ENCODE results near the gene SEC14L5.

DNA sequence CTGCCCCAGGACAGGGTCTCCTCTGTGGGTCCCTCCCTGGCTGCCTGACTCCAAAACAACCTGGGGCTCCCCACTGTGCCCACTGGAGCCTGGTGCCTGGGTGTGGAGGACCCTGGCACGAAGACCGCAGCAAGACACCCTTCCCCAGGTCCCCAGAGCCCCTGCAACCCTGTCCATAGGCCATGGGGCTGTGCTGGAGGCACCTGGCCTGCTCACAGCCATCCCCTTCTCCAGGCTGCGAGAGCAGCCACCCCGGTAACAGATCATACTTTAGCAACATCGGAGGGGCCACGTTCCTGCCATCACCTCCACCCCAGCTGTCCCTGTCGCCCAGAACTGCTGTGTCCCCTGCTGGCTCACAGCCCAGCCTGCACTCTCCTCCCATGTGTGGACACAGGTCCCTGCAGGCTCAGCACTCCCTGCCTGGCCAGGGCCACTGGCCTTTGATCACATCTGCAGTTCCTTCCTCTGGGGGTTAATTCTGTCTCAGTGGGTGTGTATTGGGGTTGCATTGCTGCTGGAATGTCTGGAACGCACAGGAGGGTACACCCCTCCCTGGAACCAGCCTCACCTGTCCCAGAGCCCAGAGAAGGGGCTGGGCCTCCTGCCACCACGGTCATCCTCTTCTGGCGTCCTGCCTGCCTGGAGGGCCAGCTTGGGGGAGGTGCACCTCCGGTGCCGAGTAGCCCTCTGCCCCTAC is 33.4 kb upstream of the SEC14L5 start:
- TF ChIP-seq, protein P1, sequence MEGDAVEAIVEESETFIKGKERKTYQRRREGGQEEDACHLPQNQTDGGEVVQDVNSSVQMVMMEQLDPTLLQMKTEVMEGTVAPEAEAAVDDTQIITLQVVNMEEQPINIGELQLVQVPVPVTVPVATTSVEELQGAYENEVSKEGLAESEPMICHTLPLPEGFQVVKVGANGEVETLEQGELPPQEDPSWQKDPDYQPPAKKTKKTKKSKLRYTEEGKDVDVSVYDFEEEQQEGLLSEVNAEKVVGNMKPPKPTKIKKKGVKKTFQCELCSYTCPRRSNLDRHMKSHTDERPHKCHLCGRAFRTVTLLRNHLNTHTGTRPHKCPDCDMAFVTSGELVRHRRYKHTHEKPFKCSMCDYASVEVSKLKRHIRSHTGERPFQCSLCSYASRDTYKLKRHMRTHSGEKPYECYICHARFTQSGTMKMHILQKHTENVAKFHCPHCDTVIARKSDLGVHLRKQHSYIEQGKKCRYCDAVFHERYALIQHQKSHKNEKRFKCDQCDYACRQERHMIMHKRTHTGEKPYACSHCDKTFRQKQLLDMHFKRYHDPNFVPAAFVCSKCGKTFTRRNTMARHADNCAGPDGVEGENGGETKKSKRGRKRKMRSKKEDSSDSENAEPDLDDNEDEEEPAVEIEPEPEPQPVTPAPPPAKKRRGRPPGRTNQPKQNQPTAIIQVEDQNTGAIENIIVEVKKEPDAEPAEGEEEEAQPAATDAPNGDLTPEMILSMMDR (IDR thresholded peaks at IDR 0.05): no peak
- no peak for TF ChIP-seq EZH2 (IDR thresholded peaks at IDR 0.05)

Measured in neural progenitor cell (in vitro differentiated cells).